Amygdala (tissue), 56 donors: ENCODE results near the gene TEX101.
"Not testable (repeated sequence)": the region's sequence is repeated elsewhere in the genome, so short reads cannot be mapped to it uniquely, and the experiment has no call there.

Source experiments
- DNase-seq, 56 donors: peaks; one replicate each; lab custom pipeline; 2025; lab: John Stamatoyannopoulos, UW

TEX101 gene

DNA sequence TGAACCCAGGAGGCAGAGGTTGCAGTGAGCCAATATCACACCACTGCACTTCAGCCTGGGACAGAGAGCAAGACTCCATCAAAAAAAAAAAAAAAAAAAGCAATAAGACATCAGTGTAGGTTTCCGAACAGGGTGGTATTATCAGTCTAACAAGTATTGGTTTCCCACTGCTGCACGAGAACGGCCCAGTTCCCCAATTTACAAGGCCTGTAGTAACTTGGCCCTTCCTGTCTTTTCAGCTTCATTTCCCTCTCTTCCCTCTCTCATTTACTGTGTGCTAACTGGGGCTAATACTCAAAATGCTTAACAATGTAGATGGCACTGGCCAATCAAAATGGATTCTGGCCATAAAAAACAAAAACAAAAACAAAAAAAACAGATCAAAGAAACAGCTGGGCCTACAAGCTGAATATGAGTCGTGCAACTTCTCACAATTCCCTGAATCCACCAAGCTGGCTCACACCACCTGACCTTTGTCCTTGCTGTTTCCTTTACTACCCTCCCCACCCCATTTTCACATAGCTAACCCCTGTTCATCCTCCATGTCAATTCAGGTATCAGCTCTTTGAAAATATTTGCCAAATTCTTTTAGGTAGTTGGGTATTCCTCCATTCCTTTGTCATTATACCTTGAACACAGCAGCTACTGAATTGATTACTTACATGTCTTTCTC lies 2.4 kb downstream of the TEX101 start:
- no peak for DNase-seq

DNA sequence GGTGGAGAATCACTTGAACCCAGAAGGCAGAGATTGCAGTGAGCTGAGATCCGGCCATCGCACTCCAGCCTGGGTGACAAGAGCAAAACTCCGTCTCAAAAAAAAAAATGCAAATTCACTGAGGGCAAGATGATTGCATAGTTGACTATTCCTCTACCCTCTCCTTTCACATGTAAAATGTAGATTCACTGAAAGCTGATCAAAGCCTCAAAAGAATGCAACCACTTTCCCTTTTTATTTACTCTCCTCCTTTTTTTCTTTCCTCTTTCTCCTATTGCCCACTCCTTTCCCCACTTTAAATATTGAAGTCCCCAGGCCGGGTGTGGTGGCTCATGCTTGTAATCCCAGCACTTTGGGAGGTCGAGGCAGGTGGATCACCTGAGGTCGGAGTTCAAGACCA lies 6.3 kb downstream of the TEX101 start:
- no peak for DNase-seq

DNA sequence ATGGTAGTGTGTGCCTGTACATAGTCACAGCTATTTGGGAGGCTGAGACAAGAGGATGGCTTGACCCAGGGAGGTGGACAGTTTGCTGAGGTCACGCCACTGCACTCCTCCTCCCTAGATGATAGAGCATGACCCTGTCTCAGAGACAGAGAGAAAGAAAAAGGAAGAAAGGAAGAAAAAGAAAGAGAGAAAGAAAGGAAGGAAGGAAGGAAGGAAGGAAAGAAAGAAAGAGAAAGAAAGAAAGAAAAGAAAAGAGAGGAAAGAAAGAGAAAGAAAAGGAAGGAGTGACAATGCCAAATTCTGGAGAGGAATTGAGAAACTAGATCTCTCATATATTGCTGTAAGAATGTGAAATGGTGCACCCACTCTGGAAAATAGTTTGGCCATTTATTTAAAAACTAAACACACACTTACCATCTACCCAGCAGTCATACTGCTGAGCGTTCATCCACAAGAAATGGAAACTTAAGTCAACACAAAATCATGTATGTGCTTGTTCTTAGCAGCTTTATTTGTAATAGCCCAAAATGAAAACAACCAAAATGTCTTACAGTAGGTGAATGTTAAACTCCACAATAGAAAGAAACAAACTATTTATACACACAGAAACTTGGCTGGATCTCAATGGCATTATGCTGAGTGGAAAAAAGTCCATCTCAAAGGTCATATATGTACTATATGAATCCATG lies 7.5 kb downstream of the TEX101 start:
- no peak for DNase-seq

DNA sequence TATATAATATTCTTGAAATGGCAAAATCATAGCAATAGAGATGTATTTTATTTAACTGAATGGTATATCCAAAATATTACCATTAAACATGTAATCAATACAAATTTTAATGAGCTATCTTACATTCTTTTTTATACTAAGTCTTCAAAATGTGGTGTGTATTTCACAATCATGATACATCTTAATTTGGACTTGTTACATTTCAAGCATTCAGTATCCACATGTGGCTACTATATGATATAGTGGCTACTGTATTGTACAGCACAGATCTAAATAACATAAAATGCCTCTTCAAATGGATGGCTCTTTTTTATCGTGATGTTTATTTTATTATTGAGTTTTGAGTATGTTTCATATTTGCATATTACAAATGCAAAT lies 8.0 kb downstream of the TEX101 start:
- no peak for DNase-seq

GRCh38 chr19:43423779-43424178 lies 9.1 kb downstream of the TEX101 start:
- no peak for DNase-seq

- DNase-seq: peak in 8 of 56 donors; percentile 3 to 66 (median 9)
These were observed 11.1 kb downstream of the TEX101 start for GRCh38 chr19:43425567-43426392.

- DNase-seq: no peak
These were observed 14.7 kb downstream of the TEX101 start for GRCh38 chr19:43429395-43429794.

DNA sequence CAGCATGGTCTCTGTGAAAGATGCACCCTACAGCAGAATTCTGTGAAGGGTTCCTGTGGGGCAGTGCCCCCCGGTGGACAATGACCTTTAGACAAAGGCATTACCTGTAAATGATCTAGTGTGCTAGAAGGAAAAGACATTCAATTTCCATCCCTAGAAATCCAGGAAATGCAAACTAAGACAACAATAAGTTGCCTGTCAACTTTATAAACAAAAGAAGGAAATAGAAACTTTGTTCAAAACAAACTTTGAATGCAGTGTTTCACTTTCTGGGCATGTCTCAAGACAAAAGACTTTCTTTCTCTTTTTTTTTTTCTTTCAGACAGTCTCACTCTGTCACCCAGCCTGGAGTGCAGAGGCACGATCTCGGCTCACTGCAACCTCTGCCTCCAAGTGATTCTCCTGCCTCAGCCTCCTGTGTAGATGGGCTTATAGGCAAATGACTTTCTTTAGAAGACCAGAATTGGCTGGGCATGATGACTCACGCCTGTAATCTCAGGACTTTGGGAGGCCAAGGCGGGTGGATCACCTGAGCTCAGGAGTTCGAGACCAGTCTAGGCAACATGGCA lies 15.5 kb downstream of the TEX101 start:
- DNase-seq: no peak

- DNase-seq: no peak
These were observed 16.3 kb downstream of the TEX101 start for GRCh38 chr19:43430976-43431375.

- no peak for DNase-seq
These were observed 18.6 kb downstream of the TEX101 start for GRCh38 chr19:43433358-43433673.

DNA sequence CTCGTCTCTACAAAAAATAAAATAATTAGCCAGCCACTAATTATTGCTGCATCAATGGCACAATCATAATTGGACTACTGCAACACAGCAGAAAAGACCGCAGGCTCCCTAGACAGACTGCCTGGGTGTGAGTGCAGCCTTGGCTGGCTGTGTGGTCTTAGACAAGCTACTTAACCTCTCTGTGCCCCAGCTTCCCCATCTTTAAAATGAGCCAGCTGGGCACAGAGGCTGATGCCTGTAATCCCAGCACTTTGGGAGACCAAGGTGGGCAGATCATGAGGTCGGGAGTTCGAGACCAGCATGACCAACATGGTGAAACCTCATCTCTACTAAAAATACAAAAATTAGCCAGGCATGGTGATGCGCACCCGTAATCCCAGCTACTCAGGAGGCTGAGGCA lies 19.0 kb downstream of the TEX101 start:
- DNase-seq: no peak

DNA sequence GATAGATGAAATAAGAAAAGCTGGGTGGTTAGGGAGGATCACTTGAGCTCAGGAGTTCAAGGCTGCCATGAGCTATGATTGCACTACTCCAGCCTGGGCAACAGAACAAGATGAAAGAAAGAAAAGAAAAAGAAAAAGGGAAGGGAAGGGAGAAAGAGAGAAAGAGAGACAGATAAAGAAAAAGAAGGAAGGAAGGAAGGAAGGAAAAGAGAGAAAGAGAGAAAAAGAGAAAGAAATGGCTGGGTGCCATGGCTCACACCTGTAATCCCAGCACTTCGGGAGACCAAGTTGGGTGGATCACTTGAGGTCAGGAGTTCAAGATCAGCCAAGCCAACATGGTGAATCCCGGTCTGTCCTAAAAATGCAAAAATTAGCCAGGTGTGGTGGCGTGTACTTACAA lies 21.1 kb downstream of the TEX101 start:
- no peak for DNase-seq

GRCh38 chr19:43437284-43437683 lies 22.6 kb downstream of the TEX101 start:
- not testable (repeated sequence) for DNase-seq

GRCh38 chr19:43437712-43438111 lies 23.0 kb downstream of the TEX101 start:
- no peak for DNase-seq

DNA sequence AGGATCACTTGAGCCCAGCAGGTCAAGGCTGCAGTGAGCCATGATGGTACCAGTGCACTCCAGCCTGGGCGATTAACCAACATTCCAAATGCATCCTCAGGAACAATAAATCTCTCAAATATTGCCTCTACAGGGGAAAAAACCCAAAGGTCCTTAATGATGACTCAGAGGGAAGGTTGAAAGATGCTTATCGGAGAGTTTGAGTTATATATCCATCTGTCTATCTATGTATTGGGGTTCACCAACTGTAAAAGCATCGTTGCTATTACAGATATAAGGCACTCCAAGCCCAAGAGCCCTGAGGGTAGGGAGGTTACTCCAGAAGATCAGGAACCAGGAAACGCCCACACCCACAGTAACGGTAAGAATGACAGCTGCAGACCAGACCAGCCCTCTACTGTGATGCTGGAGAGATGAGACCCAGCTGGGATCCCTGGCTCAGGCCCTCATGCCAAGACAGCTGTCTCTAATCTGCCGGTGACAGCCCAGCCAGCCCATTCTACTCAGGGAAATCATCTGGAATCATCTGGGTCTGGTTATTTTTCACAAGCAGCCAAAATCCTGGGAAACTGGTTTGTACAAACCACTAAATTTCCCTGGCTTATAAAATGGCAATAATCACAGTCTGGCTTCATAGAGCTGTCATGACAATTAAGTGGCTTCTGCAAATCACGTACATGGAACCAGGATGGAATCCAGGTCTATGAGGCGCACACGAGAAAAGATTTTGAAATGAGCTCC lies 23.8 kb downstream of the TEX101 start:
- DNase-seq: peak in 1 of 56 donors; percentile 3

- no peak for DNase-seq
These were observed 24.5 kb downstream of the TEX101 start for GRCh38 chr19:43439032-43439708.

- no peak for DNase-seq
These were observed 25.0 kb downstream of the TEX101 start for GRCh38 chr19:43439709-43440063.

GRCh38 chr19:43441716-43442115 lies 27.0 kb downstream of the TEX101 start:
- DNase-seq: no peak

- not testable (repeated sequence) for DNase-seq
These were observed 29.4 kb downstream of the TEX101 start for GRCh38 chr19:43444091-43444490.
